GM19455 (cell line): Measurements from ENCODE around the gene TET1.
"Not testable (repeated sequence)": the region's sequence is repeated elsewhere in the genome, so short reads cannot be mapped to it uniquely, and the experiment has no call there.

Source experiments
- ATAC-seq: cut with Tn5 transposase; IDR thresholded peaks from one replicate; pipeline ENCODE4 v1.9.1; 2021; ENCODE audit not compliant: unreplicated experiment

Gene TET1

DNA sequence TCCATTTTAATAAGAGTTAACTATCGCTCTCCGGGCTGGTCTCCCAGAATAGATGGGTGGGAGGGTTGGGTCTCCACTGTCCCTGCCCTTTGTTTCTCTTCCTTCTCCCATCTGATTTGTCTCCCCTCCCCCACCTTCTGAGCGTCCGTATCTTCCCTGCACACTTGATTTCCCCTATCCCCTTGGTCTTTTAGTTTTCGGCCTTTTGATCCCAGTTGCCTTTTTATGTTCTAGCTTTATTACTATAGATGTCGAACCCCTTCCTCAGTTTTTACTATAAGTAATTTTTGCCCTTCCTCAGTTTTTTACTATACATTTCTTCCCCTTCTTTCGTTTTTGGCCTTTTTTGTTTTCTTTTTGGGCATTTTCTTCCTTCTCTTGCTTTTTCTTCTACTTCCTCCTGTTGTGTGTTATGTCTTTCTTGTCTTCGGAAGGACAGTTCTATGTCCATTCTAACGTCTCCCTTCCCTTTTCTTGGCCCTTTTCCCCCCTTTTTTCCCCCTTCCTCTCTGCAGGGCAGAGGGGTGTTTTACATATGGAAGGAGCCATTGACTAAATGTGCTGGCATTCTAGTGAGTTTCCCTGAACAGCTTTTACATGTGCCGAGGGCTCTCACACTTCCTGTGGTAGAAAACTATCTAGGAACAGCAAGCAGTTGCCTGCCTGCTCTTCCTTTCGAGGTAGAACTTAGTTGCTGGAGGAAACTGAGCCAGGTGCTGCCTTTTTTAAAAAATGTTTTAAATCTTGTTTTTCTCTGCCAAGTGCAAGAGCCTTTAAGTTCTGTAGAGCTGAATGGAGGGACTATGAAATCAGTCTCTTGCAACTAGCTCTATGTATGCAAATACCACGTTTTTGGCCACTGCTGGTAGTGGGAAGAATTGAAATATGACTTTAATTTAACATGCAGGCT is 2.8 kb downstream of the TET1 start:
- no peak for ATAC-seq

DNA sequence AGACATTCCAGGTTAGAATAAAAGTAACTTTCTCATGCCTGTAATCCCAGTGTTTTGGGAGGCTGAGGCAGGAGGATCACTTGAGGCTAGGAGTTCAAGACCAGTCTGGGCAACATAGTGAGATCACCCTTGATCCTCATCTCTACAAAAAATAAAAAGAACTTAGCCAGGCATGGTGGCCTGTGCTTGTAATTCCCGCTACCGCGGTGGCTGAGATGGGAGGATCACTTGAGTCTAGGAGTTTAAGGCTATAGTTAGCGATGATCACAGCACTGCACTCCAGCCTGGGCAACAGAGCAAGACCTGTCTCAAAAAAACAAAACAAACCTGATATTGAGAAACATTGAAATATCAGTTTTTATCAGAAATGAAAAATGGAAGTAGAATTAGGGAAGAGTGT is 4.6 kb downstream of the TET1 start:
- no peak for ATAC-seq

DNA sequence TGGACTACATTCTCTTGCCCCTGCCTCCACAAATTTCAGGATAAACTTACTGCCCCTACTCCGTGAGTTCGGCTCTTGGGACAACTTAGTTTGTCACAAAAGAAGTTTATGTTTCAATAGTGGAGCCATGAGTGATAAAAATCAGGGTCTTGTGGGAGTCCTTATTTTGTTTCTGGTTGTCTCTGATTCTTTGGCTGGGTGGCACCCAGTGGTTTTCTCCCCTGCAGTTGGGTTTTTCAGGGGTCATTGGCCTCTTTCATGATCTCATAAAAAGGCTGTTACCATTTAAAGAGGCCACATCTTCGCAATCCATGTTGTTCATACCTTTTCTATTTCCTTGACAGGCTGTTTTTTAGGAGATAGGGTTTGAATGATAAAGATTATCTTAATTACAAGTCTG is 5.5 kb downstream of the TET1 start:
- no peak for ATAC-seq

DNA sequence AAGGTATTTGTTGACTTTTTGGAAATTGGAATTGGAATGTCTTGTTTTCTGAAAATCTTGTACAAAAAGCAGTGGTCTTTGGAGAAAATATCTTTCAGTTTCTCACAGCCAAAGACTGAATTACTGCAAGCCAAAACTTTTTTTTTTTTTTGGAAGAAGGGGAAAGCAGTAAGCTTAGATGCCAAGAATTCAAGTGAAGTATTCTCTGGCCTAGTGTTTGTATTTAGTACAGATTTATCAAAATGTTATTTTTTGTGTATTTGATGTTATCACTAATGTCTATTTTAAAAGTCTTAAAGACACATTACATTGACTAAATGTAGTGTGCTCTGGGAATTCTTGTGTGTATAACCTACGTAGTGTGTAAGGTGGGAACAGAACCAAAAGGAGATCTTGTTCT is 6.2 kb downstream of the TET1 start:
- ATAC-seq, result no peak

DNA sequence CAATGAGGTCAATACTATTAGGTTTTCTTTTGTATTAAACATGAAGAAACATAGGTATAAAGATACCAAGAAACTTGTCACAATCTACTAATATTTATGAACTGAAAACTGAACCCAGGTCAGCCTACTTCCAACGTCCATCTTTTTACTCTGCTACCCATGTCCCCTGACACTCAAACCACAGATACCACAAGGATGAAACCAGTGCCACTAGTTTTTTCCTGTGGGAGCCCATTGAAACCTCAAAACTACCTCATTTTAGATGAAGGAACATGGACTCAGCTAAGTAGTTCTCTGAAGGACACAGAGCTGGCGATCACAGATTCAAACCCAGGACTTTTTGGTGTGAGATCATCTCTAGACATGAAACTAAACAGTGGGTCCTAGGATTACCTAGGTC is 6.8 kb downstream of the TET1 start:
- ATAC-seq, result no peak

DNA sequence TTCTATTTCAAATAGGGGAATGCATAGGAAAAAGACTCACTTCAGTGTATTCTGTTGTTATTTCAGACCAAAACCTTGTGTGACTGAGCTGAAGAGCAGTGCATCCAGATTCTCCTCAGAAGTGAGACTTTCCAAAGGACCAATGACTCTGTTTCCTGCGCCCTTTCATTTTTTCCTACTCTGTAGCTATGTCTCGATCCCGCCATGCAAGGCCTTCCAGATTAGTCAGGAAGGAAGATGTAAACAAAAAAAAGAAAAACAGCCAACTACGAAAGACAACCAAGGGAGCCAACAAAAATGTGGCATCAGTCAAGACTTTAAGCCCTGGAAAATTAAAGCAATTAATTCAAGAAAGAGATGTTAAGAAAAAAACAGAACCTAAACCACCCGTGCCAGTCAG is 12.0 kb downstream of the TET1 start:
- ATAC-seq, result no peak

DNA sequence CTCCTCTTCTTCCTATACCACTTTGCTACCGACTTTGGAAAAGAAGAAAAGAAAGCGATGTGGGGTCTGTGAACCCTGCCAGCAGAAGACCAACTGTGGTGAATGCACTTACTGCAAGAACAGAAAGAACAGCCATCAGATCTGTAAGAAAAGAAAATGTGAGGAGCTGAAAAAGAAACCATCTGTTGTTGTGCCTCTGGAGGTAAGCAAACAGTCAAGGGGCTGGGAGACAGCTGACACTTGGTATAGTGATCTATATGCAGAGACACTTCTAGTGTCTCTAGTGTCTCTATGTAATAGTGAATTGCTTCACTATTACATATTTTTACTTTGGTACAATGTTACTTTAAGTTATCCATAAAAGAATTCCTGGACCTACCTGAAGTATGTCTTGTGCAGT is 13.9 kb downstream of the TET1 start:
- no peak for ATAC-seq

DNA sequence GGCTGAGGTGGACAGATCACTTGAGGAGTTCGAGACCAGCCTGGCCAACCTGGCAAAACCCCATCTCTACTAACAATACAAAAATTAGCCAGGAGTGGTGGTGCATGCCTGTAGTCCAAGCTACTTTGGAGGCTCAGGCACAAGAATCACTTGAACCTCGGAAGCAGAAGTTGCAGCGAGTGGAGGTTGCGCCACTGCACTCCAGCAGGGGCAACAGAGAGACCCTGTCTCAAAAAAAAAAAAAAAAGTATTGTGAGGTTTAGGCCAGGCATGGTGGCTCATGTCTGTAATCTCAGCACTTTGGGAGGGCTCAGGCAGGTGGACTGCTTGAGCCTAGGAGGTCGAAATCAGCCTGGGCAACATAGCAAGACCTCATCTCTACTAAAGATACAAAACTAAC is 16.0 kb downstream of the TET1 start:
- no peak for ATAC-seq

DNA sequence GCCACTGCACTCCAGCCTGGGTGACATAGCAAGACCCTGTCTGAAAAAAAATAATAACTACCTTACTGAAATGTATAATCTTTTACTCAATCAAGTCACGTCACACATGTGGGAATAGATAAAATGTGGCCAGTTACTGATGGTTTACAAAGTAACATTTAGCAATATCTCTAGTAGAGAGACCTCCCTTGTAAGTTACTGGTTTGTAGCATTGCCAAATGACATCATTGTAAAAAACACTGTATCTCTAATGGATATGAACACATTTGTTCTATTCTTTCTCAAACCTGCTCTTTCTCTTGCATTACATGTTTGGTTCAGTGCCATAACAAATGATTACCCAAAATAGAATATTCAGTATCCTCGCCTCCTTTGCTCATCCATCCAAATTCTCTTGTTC is 18.8 kb downstream of the TET1 start:
- no peak for ATAC-seq

DNA sequence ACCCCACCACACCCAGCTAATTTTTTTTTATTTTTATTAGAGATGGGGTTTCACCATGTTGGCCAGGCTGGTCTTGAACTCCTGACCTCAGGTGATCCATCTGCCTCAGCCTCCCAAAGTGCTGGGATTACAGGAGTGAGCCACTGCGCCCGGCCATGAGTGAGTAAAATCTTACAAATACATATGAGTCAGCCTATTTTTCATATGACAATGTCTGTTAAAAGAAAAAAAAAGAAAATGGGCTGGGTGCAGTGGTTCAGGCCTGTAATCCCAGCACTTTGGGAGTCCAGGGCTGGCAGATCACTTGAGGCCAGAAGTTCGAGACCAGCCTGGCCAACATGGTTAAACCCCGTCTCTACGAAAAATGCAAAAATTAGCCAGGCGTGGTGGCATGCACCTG is 24.1 kb downstream of the TET1 start:
- not testable (repeated sequence) for ATAC-seq

DNA sequence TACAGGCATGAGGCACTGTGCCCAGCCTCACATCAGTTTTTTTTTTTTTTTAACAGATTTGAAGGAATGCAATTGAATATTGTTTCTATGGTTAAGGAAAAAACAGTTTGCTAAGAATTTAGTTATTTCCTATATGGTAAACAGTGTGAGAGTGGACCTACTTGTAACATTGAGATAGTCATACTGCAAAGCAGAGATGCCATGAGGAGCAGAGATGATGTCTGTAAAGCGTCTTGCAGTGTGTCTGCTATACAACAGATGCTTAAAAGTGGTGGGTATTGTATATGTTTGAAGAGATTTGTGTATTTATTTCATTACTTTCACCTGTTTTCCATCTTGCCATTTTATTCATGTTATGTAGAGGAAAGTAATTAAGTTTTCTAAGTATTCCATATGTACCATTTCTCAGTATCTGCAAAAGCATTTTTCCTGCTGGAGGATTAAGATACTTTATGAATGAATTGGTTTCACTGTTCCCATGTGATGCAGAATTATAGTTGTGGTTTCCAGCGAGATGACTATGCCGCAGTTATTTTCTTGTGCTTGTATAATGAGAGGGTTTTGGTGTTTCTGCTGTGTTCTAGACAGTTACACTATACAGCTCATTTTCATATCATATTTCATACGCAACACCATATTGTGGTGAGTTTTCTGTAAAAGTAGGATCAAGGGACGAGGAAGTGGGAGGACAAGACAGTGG is 26.6 kb downstream of the TET1 start:
- no peak for ATAC-seq

DNA sequence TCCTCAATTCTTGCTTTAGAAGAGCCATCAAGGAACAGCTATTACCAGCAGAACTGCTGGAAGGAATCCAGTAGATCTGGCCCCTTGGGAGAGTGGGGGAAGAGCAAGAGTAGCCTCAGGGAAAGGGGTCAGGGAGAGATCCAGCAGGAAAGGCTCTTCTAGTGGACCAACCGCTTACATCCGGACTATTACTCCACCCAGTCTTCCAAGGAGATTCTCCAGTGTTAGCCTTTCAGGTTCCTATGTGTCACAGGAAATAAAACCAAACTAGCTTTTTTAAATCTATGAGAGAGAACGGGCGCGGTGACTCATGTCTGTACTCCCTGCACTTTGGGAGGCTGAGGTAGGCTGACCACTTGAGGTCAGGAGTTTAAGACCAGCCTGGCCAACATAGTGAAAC is 34.3 kb downstream of the TET1 start:
- no peak for ATAC-seq

DNA sequence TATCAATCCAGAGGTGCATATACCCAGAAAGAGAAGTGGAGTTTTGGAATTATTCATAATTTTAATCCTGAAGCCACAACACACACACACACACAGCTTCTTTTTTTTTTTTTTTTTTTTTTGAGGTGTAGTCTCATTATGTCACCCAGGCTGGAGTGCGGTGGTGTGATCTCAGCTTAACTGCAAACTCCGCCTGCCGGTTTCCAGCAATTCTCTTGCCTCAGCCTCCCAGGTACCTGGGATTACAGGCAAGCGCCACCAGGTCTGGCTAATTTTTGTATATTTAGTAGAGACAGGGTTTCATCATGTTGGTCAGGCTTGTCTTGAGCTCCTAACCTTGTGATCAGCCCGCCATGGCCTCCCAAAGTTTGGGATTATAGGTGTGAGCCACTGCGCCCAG is 35.4 kb downstream of the TET1 start:
- ATAC-seq, result no peak

DNA sequence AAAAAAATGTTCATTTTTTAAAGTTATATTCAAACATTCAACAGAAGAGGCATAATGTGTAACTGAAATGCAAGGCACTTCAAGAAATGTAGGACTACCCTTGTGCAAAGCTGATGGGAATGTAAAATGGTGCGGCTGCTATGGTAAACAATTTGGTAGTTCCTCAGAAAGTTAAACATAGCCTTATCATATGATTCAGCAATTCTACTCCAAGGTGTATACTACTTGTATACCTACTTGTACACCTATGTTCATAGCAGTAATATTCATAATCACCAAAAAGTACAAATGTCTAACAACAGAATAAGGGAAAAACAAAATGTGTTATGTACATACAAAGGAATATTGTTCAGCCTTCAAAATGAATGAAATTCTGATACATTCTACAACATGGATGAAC is 37.3 kb downstream of the TET1 start:
- no peak for ATAC-seq

DNA sequence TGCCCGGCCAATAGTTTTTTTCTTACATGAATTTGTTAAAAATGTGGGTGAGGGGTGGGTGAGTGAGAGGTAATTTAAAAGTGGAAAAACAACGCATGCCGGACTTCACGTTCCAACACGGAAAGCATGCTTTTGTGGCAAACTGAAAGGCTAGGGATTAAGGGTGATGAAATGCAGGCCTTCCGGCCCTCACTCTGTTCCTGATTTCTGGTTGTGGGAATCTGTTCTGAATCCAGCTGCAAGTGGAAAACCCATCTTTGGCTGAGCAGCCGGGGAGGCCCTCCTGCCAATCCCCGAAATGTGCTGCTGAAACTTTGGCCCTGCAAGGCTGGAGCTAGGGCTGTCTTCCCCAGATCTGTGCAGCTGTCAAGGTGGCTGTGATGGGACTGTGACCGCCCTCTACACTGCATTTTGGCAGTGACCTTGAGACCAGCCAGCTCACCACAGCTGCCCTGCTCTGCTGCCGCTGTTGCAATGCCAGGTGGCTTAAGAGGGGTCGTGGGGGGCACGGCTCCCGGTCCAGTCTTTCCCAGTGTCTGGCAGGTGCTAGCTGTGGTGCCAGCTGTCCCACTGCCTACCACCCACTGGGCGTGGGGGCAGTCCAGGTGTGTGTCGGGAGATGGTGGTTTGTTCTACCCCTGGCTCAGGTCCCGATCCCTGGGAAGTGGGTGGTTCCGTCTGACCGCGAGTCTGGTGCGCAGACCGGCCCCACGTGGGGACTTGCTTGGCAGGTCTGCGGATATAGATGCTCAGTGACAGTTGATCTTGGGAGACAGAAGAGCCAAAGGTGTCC is 39.0 kb downstream of the TET1 start:
- no peak for ATAC-seq

DNA sequence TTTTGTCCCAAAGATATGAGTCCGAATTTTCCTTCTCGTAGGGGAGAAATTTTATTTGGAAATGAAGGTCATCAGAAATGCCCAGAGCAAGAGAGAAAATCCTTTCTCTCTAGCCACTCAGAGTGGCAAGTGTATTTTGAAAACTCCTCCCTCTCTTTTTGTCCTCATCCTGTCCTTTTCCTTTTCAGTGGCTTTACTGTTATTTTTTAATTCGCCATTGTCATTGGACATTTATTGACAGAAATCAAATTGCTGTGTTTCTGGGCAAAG is 39.6 kb downstream of the TET1 start:
- no peak for ATAC-seq

DNA sequence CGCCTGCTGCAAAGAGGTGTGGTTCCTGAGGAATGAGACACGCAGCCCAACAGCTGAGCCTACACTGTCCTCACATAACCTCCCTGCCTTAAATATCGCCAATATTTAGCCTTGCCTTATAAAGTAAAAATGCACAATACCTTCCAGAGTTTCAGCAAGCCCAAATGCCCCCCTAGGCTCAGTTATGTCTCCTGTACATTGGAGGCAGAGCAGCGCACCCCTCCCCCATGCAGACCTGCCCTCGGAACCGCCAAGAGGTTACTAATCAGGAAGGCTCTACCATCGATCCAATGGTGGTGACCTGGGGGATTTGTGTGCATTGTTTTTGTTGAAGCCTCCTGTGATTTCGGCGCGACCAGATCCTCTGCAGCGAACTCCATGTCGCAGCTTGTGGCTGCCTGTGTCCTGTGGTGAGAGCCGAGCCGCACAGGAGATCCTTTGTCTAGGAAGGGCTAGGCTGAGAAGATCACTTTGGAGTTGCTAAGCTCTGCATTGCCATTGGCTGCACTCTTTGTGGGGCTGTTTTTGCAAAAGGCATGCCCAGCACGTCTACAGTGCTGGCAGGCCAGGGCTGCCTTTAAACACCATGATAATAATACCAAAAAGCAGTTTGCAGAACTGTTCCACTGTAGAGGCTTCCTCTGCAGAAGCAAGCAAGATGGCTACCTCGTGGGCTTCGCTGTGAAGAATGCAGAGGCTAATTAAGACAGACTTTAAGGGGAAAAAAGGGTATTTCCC is 40.1 kb downstream of the TET1 start:
- ATAC-seq, result peak; percentile 92

DNA sequence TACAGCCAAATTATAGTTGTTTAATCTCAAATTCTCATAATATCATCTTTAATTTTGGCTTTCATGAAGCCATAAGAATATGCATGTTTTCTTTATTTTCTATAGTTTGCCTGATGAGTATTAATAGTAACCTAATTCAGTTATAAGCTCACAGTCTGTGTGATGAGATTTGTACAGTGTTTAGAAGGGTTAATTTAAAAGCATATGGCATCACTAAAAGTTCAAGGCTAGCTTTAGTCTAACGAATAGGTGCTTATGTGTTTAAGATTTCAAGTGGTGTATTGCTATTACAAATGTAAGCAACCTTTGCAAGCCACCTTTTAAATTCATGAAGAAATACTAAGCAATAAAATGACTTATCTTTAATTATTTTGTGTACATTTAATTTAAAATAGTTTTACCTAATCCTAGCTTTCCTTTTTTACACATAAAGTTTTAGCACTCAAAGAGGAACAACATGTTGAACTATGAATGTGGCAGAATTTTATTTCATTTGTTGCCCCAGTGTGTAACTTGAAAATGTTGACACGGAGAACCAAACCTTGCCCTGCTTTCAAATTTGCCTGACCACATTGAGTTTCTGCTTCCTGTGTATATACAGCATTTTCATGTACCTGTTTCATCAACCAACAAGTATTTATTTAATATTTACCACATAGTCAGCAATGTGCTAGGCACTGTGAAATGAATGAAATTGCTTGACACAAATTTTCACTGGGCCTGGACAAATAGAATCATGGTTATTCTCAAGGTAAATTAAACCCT is 41.5 kb downstream of the TET1 start:
- ATAC-seq, result no peak

DNA sequence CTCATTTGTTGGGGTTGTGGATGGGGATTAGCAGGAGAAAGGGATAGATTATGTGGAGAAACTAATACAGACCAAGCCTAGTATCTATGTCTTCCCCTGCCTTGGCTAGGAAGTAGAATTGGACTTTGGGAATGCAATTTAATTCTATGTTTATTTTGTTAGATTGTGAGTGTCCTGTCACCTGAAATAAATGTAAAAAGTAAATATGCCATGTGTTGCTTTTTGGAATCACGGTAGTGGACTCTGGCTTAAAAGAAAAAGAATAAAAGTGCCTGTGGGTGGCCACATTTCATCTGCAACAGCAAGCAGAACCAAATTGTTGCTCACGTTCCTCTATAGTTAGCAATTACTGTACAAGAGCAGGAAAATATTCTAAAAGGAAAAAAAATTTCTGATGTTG is 42.3 kb downstream of the TET1 start:
- no peak for ATAC-seq

DNA sequence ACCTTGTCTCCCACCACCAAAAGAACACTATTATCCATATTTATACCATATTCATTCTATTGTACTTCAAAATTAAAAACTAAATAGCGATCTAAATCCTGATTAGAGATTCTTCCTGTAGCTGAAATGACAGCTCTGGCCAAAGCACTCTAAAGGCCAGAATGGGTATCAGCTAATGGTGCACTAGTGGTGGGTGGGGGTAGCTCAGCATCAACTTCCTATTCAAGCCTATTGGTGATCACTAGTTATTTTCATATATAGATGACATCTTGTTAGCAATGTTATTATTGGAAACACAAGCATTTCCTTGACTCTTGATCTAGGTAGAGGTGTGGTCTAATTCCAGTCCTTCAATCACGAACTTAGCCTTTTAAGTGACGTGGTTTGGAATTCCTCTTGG is 43.6 kb downstream of the TET1 start:
- no peak for ATAC-seq

DNA sequence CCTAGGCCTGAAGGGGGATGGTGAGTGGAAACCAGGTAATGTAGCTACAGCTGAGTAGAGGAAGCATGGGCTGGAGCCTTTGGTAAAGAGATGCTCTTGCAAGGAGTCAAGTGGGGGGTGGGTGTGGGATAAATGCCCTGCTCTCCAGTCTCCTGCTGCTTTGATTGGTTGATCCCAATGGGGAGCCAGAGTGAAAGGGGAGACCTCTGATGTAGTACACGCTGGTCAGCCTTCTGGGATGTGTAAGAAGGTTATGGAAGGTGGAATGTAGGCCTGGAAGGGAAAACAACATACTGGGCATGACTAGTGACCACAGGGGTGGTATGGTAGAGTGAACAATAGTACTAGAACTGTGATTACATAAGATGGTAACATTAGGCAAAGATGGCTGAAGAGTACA is 44.3 kb downstream of the TET1 start:
- no peak for ATAC-seq
